Renal cortex interstitium (tissue), 11 donors: Measurements from ENCODE around the gene OGFOD3. TPM values are rescaled to one million over a fixed set of nuclear protein-coding genes. Genes with fewer than 3 reads are reported as not detected.
"Not testable (repeated sequence)": the region's sequence is repeated elsewhere in the genome, so short reads cannot be mapped to it uniquely, and the experiment has no call there.

Source experiments
- DNase-seq, 11 donors: peaks; one replicate each; pipeline ENCODE4 v3.0.0-alpha.2; 2013; ENCODE audit warnings: low read depth in 9 of 11, low spot score in 4 of 11; ENCODE audit errors: extremely low read depth in 1 of 11
- polyA plus RNA-seq, 3 donors: library from polyadenylated mRNA; unstranded; fragments of 120-200 nt; gene quantifications; one replicate each; pipeline ENCODE4 v1.2.1, GENCODE V29; 2013; ENCODE audit not compliant: insufficient read length in 3 of 3

The OGFOD3 gene
- polyA plus RNA-seq, 3 donors = 20.8 to 31.7 (median 27.6) TPM

- DNase-seq = no peak
These were observed 45.9 kb downstream of the OGFOD3 start for GRCh38 chr17:82372249-82373071.

- no peak for DNase-seq
These were observed 46.8 kb downstream of the OGFOD3 start, which contains the start of gene UTS2R for GRCh38 chr17:82371333-82372248. UTS2R (plus strand) TSS chr17:82371765; CDS start chr17:82374325, 2,560 bp downstream.

GRCh38 chr17:82370471-82371332 lies 47.7 kb downstream of the OGFOD3 start:
- DNase-seq = no peak

- DNase-seq = no peak
These were observed 49.2 kb downstream of the OGFOD3 start for GRCh38 chr17:82369211-82369610.

GRCh38 chr17:82367724-82368524 lies 50.5 kb downstream of the OGFOD3 start:
- no peak for DNase-seq

- no peak for DNase-seq
These were observed 51.6 kb downstream of the OGFOD3 start for GRCh38 chr17:82366749-82367148.

GRCh38 chr17:82365606-82366295 lies 52.6 kb downstream of the OGFOD3 start:
- no peak for DNase-seq

GRCh38 chr17:82361885-82362633 lies 56.3 kb downstream of the OGFOD3 start:
- no peak for DNase-seq

GRCh38 chr17:82359451-82360074 lies 58.8 kb downstream of the OGFOD3 start:
- not testable (repeated sequence) for DNase-seq

- no peak for DNase-seq
These were observed 59.7 kb downstream of the OGFOD3 start, which contains the start of gene TEX19 for GRCh38 chr17:82358465-82359350. TEX19 (plus strand) TSS chr17:82359247; CDS start chr17:82362151, 2,904 bp downstream.

- DNase-seq = no peak
These were observed 61.0 kb downstream of the OGFOD3 start for GRCh38 chr17:82357394-82357793.

GRCh38 chr17:82356845-82357355 lies 61.5 kb downstream of the OGFOD3 start:
- no peak for DNase-seq

GRCh38 chr17:82355770-82356427 lies 62.5 kb downstream of the OGFOD3 start:
- DNase-seq = no peak

GRCh38 chr17:82354804-82355308 lies 63.5 kb downstream of the OGFOD3 start:
- no peak for DNase-seq

GRCh38 chr17:82353484-82353883 lies 64.9 kb downstream of the OGFOD3 start:
- DNase-seq = no peak
